Measurements from ENCODE around the gene CD19.

The CD19 gene

DNA sequence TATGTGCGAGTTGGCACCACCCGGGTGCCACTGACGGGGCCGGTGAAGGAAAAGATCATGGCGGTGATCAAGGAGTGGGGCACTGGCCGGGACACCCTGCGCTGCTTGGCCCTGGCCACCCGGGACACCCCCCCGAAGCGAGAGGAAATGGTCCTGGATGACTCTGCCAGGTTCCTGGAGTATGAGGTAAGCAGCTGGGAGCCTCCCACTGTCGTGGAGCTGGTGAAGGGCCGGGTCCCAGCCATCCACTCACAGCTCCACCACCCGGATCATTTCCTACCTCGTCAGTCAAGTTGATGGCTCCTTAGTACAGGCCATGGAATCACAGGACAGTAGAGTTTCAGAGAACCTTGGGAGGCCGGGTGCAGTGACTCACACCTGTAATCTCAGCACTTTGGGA is 33.5 kb upstream of the CD19 start:
- no peaks in the 10 kb centered on the region for H3K4me1 ChIP-seq (ENCODE audit: control insufficient read depth, insufficient read depth, low read length)
- no peak overlapping the region for H3K4me3 ChIP-seq (ENCODE audit: low read length in 2 of 2)
- H3K9me3 ChIP-seq (ENCODE audit: control insufficient read depth in 2 of 2, low read length in 2 of 2): no peaks in the 10 kb centered on the region
- H3K9ac ChIP-seq (ENCODE audit: low read length in 2 of 2): no peak overlapping the region
- H3K36me3 ChIP-seq (ENCODE audit: control insufficient read depth in 2 of 2, insufficient read depth in 2 of 2, low read length in 2 of 2): no peaks in the 10 kb centered on the region
- H3K27ac ChIP-seq (ENCODE audit: low read length): no peak overlapping the region
- H3K27me3 ChIP-seq (ENCODE audit: control insufficient read depth in 1 of 2, insufficient read depth in 2 of 2, low read length in 2 of 2): no peaks in the 10 kb centered on the region

GRCh38 chr16:28898942-28899341 is 32.8 kb upstream of the CD19 start:
- H3K27ac ChIP-seq (ENCODE audit: low read length): no peak overlapping the region

DNA sequence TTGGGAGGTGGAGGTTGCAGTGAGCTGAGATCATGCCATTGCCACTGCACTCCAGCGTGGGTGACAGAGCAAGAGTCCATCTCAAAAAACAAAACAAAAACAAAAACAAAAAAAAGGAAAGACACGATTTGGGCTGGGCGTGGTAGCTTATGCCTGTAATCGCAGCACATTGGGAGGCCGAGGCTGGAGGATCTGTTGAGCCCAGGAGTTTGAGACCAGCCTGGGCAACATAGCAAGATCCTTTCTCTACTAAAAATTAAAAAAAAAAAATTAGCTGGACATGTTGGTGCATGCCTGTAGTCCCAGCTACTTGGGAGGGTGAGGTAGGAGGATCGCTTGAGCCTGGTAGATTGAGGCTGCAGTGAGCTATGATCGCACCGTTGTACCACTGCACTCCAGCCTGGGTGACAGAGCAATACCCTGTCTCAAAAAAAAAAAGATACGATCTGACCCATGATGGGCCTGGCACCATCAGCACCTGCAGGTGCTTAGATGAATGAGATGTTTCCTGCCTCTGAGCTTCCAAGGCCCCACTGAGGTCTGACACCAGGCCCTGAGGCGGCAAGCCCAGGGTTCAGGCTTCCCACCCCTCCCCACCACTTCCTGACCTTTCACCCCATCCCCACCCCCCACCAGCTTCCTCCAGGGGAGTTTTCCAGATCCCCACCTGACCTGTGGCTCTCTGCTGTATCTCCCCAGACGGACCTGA is 31.7 kb upstream of the CD19 start:
- H3K9ac ChIP-seq (ENCODE audit: low read length in 2 of 2): no peak overlapping the region
- no peaks in the 10 kb centered on the region for H3K4me1 ChIP-seq (ENCODE audit: control insufficient read depth, insufficient read depth, low read length)
- peaks cover 0 to 3% of the 10 kb centered on the region in 2 donors for H3K36me3 ChIP-seq (ENCODE audit: control insufficient read depth in 2 of 2, insufficient read depth in 2 of 2, low read length in 2 of 2)
- H3K4me3 ChIP-seq (ENCODE audit: low read length in 2 of 2): no peak overlapping the region
- H3K27me3 ChIP-seq (ENCODE audit: control insufficient read depth in 1 of 2, insufficient read depth in 2 of 2, low read length in 2 of 2): no peaks in the 10 kb centered on the region
- no peak overlapping the region for H3K27ac ChIP-seq (ENCODE audit: low read length)
- H3K9me3 ChIP-seq (ENCODE audit: control insufficient read depth in 2 of 2, low read length in 2 of 2): no peaks in the 10 kb centered on the region

More at GRCh38 chr16:28898942-28899341, 32.8 kb upstream of the CD19 start:
- Histone ChIP-seq H3K4me1 (ENCODE audit: control insufficient read depth, insufficient read depth, low read length) (no peaks in the 10 kb centered on the region), H3K27me3 (ENCODE audit: control insufficient read depth in 1 of 2, insufficient read depth in 2 of 2, low read length in 2 of 2) (no peaks in the 10 kb centered on the region), H3K4me3 (ENCODE audit: low read length in 2 of 2) (no peak overlapping the region), H3K9me3 (ENCODE audit: control insufficient read depth in 2 of 2, low read length in 2 of 2) (no peaks in the 10 kb centered on the region), H3K36me3 (ENCODE audit: control insufficient read depth in 2 of 2, insufficient read depth in 2 of 2, low read length in 2 of 2) (no peaks in the 10 kb centered on the region), H3K9ac (ENCODE audit: low read length in 2 of 2) (no peak overlapping the region)

DNA sequence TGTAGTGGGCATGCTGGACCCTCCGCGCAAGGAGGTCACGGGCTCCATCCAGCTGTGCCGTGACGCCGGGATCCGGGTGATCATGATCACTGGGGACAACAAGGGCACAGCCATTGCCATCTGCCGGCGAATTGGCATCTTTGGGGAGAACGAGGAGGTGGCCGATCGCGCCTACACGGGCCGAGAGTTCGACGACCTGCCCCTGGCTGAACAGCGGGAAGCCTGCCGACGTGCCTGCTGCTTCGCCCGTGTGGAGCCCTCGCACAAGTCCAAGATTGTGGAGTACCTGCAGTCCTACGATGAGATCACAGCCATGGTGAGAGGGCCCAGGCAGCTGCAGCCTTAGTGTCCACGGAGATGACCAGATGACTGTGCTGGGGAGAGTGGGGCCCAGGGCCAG is 31.2 kb upstream of the CD19 start:
- no peaks in the 10 kb centered on the region for H3K27me3 ChIP-seq (ENCODE audit: control insufficient read depth in 1 of 2, insufficient read depth in 2 of 2, low read length in 2 of 2)
- no peak overlapping the region for H3K9ac ChIP-seq (ENCODE audit: low read length in 2 of 2)
- no peak overlapping the region for H3K4me3 ChIP-seq (ENCODE audit: low read length in 2 of 2)
- H3K9me3 ChIP-seq (ENCODE audit: control insufficient read depth in 2 of 2, low read length in 2 of 2): no peaks in the 10 kb centered on the region
- H3K4me1 ChIP-seq (ENCODE audit: control insufficient read depth, insufficient read depth, low read length): no peaks in the 10 kb centered on the region
- peaks cover 0 to 4% of the 10 kb centered on the region in 2 donors for H3K36me3 ChIP-seq (ENCODE audit: control insufficient read depth in 2 of 2, insufficient read depth in 2 of 2, low read length in 2 of 2)
- H3K27ac ChIP-seq (ENCODE audit: low read length): no peak overlapping the region

DNA sequence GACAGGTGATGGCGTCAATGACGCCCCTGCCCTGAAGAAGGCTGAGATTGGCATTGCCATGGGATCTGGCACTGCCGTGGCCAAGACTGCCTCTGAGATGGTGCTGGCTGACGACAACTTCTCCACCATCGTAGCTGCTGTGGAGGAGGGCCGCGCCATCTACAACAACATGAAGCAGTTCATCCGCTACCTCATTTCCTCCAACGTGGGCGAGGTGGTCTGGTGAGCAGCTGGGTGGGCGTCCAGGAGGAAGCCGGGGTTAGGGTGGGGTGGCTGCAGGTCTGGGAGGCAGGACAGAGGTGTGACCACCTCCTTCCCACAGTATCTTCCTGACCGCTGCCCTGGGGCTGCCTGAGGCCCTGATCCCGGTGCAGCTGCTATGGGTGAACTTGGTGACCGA is 29.9 kb upstream of the CD19 start:
- no peak overlapping the region for H3K27ac ChIP-seq (ENCODE audit: low read length)
- no peak overlapping the region for H3K9ac ChIP-seq (ENCODE audit: low read length in 2 of 2)
- no peaks in the 10 kb centered on the region for H3K9me3 ChIP-seq (ENCODE audit: control insufficient read depth in 2 of 2, low read length in 2 of 2)
- H3K36me3 ChIP-seq (ENCODE audit: control insufficient read depth in 2 of 2, insufficient read depth in 2 of 2, low read length in 2 of 2): peaks cover 0 to 4% of the 10 kb centered on the region in 2 donors
- no peaks in the 10 kb centered on the region for H3K4me1 ChIP-seq (ENCODE audit: control insufficient read depth, insufficient read depth, low read length)
- no peaks in the 10 kb centered on the region for H3K27me3 ChIP-seq (ENCODE audit: control insufficient read depth in 1 of 2, insufficient read depth in 2 of 2, low read length in 2 of 2)
- H3K4me3 ChIP-seq (ENCODE audit: low read length in 2 of 2): no peak overlapping the region

GRCh38 chr16:28902909-28903308 is 28.9 kb upstream of the CD19 start:
- Histone ChIP-seq H3K9me3 (ENCODE audit: control insufficient read depth in 2 of 2, low read length in 2 of 2) (no peaks in the 10 kb centered on the region), H3K27ac (ENCODE audit: low read length) (no peak overlapping the region), H3K4me3 (ENCODE audit: low read length in 2 of 2) (no peak overlapping the region), H3K4me1 (ENCODE audit: control insufficient read depth, insufficient read depth, low read length) (no peaks in the 10 kb centered on the region), H3K9ac (ENCODE audit: low read length in 2 of 2) (no peak overlapping the region), H3K36me3 (ENCODE audit: control insufficient read depth in 2 of 2, insufficient read depth in 2 of 2, low read length in 2 of 2) (peaks cover 0 to 4% of the 10 kb centered on the region in 2 donors), H3K27me3 (ENCODE audit: control insufficient read depth in 1 of 2, insufficient read depth in 2 of 2, low read length in 2 of 2) (no peaks in the 10 kb centered on the region)

DNA sequence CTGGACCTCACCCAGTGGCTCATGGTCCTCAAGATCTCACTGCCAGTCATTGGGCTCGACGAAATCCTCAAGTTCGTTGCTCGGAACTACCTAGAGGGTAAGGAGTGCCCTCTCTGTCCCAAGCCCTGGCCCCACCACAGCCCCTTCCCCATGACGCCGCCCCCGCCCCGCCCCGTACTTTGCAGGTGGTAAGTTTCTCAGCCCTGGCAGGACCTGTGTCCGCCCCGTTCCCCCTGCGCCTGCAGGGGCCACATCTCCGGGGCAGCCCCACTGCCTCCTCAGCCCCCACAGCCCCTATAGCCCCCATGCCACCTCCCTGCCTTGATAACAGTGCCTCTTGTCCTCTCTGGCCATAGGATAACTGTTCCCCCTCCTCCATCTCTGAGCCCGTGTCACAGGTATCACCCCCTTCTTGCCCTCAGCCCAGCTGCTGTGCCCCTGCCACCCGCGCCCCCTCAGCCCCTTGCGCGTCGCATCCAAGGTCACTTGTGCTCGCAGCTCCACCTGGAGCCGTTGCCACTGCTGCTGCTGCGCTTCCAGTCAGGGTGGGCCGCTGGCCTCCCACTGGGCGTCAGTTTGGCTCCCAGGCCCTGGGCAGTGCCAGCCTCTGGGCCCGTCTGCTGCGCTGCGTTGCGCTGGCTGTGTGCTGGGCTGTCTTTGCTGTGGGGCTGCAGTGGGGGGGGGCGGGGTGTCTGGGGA is 28.3 kb upstream of the CD19 start:
- no peaks in the 10 kb centered on the region for H3K4me1 ChIP-seq (ENCODE audit: control insufficient read depth, insufficient read depth, low read length)
- H3K27me3 ChIP-seq (ENCODE audit: control insufficient read depth in 1 of 2, insufficient read depth in 2 of 2, low read length in 2 of 2): no peaks in the 10 kb centered on the region
- no peaks in the 10 kb centered on the region for H3K9me3 ChIP-seq (ENCODE audit: control insufficient read depth in 2 of 2, low read length in 2 of 2)
- no peak overlapping the region for H3K9ac ChIP-seq (ENCODE audit: low read length in 2 of 2)
- H3K36me3 ChIP-seq (ENCODE audit: control insufficient read depth in 2 of 2, insufficient read depth in 2 of 2, low read length in 2 of 2): peaks cover 4 to 8% of the 10 kb centered on the region in 2 donors
- no peak overlapping the region for H3K4me3 ChIP-seq (ENCODE audit: low read length in 2 of 2)
- no peak overlapping the region for H3K27ac ChIP-seq (ENCODE audit: low read length)

GRCh38 chr16:28904363-28904762 is 27.4 kb upstream of the CD19 start:
- Histone ChIP-seq H3K4me1 (ENCODE audit: control insufficient read depth, insufficient read depth, low read length) (no peaks in the 10 kb centered on the region), H3K9ac (ENCODE audit: low read length in 2 of 2) (no peak overlapping the region), H3K36me3 (ENCODE audit: control insufficient read depth in 2 of 2, insufficient read depth in 2 of 2, low read length in 2 of 2) (peaks cover 6 to 8% of the 10 kb centered on the region in 2 donors), H3K9me3 (ENCODE audit: control insufficient read depth in 2 of 2, low read length in 2 of 2) (no peaks in the 10 kb centered on the region), H3K27me3 (ENCODE audit: control insufficient read depth in 1 of 2, insufficient read depth in 2 of 2, low read length in 2 of 2) (no peaks in the 10 kb centered on the region), H3K4me3 (ENCODE audit: low read length in 2 of 2) (no peak overlapping the region), H3K27ac (ENCODE audit: low read length) (no peak overlapping the region)

GRCh38 chr16:28904828-28905227 is 26.9 kb upstream of the CD19 start:
- Histone ChIP-seq H3K36me3 (ENCODE audit: control insufficient read depth in 2 of 2, insufficient read depth in 2 of 2, low read length in 2 of 2) (peaks cover 6 to 8% of the 10 kb centered on the region in 2 donors), H3K4me1 (ENCODE audit: control insufficient read depth, insufficient read depth, low read length) (no peaks in the 10 kb centered on the region), H3K9ac (ENCODE audit: low read length in 2 of 2) (no peak overlapping the region), H3K4me3 (ENCODE audit: low read length in 2 of 2) (no peak overlapping the region), H3K9me3 (ENCODE audit: control insufficient read depth in 2 of 2, low read length in 2 of 2) (no peaks in the 10 kb centered on the region), H3K27ac (ENCODE audit: low read length) (no peak overlapping the region), H3K27me3 (ENCODE audit: control insufficient read depth in 1 of 2, insufficient read depth in 2 of 2, low read length in 2 of 2) (no peaks in the 10 kb centered on the region)

- H3K9ac ChIP-seq (ENCODE audit: low read length in 2 of 2): no peak overlapping the region
- no peak overlapping the region for H3K4me3 ChIP-seq (ENCODE audit: low read length in 2 of 2)
- no peaks in the 10 kb centered on the region for H3K27me3 ChIP-seq (ENCODE audit: control insufficient read depth in 1 of 2, insufficient read depth in 2 of 2, low read length in 2 of 2)
- no peak overlapping the region for H3K27ac ChIP-seq (ENCODE audit: low read length)
- H3K4me1 ChIP-seq (ENCODE audit: control insufficient read depth, insufficient read depth, low read length): no peaks in the 10 kb centered on the region
- H3K36me3 ChIP-seq (ENCODE audit: control insufficient read depth in 2 of 2, insufficient read depth in 2 of 2, low read length in 2 of 2): peaks cover 6 to 8% of the 10 kb centered on the region in 2 donors
- H3K9me3 ChIP-seq (ENCODE audit: control insufficient read depth in 2 of 2, low read length in 2 of 2): no peaks in the 10 kb centered on the region
These were observed 26.5 kb upstream of the CD19 start for GRCh38 chr16:28905229-28905754.
